ENCODE data around the gene CACNA1B. TPM values are rescaled to one million over a fixed set of nuclear protein-coding genes. Genes with fewer than 3 reads are reported as not detected.

CACNA1B gene
- total and polyA plus RNA-seq, 9 of the 15 experiments (the other 6 are each of a cell fraction or from before 2014, with no cell fraction given), result 0.01 to 0.04 TPM; not detected in 7

DNA sequence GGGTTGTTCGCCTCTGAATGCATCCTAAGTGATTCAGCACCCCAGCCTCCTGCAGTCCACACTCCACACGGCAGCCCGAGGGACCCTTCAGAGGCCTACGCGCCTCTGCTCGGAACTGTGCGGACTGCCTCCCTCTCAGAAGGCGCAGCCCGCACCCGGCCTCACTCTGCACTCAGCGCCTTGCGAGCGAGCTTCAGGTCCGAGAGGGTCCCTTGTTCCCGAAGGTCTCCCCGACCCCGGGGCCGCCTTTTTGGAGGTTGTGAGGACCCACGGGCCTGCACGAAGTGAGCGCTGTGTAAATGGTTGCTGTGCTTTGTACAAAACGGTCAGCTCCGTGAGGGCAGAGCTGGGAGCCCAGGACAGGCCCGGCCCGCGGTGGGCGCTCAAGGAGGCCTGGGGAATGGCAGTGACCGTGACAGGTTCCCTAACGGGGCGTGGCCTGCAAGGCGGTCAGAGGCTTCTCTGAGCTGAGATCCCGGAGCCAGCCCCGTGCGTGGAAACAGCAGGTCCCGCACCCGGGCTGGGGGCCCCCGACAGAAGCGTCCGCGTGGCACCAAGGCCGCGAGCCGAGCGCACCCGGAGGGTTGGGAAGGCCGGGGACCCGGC is 698 bp upstream of the CACNA1B start:
- POLR2A ChIA-PET, result no interaction called here
- Histone ChIP-seq H3K4me1 (replicated peaks in 1 of 2; ENCODE audit: control insufficient read depth in 2 of 2, insufficient read depth in 2 of 2, low read length in 2 of 2) (peaks cover 0 to 17% of the 10 kb centered on the region in 2 experiments; a peak in 3 of 5 replicates), H3K4me2 (ENCODE audit: insufficient read depth, low read length) (no peak overlapping the region), H3K9me1 (ENCODE audit: control insufficient read depth, insufficient read depth, low read length) (no peaks in the 10 kb centered on the region), H3K9me3 (replicated peaks; ENCODE audit: control insufficient read depth, insufficient read depth, low read depth, low read length) (no peaks in the 10 kb centered on the region), H3K27ac (ENCODE audit: extremely low read depth, low read depth, low read length) (no peak overlapping the region), H4K20me1 (replicated peaks; ENCODE audit: control insufficient read depth, insufficient read depth, low read length) (0 out of 2 replicates have a peak, but pooled peaks cover 7% of the 10 kb centered on the region), H3K9ac (ENCODE audit: insufficient read depth in 1 of 2, low read depth in 2 of 2, low read length in 2 of 2) (no peak overlapping the region), H3K36me3 (ENCODE audit: control insufficient read depth, insufficient read depth, low read length) (no peaks in the 10 kb centered on the region), H3K79me2 (ENCODE audit: control insufficient read depth, insufficient read depth, low read length) (no peaks in the 10 kb centered on the region), H3K4me3 (no peak overlapping the region), H2AFZ (ENCODE audit: low read depth, low read length) (no peak overlapping the region), H3K27me3 (ENCODE audit: control insufficient read depth in 2 of 2, insufficient read depth in 2 of 2, low read length in 2 of 2) (peaks cover 8 to 53% of the 10 kb centered on the region in 2 experiments; a peak in 4 of 5 replicates)
- DNase-seq (ENCODE audit: extremely low read depth in 1 of 4, low spot score in 3 of 4) (no peak), FAIRE-seq (no peak), ATAC-seq (no peak)
- intact Hi-C loops (cut with micrococcal nuclease), result no loop called here
- in situ Hi-C loops (cut with MboI), result no loop called here
- no TSS peak for BruUV-seq (replicated peaks)
- WGBS (ENCODE audit: insufficient coverage, low coverage, missing lambda C conversion rate), result 58% methylated on average over 37 of the region's 47 CpGs
- CTCF ChIA-PET (ENCODE audit: low intra/inter-chr PET ratio), result no interaction called here
- TF ChIP-seq ZNF695 (CRISPR knock-in tag; IDR thresholded peaks at IDR 0.05), result no peak
- TF ChIP-seq RBBP5 (IDR thresholded peaks at IDR 0.05; ENCODE audit: borderline replicate concordance, insufficient read depth, low read length, poor library complexity, severe bottlenecking), result no peak
- TF ChIP-seq TCF7 (IDR thresholded peaks at IDR 0.05; ENCODE audit: borderline replicate concordance), result no peak
- TF ChIP-seq, protein P1, sequence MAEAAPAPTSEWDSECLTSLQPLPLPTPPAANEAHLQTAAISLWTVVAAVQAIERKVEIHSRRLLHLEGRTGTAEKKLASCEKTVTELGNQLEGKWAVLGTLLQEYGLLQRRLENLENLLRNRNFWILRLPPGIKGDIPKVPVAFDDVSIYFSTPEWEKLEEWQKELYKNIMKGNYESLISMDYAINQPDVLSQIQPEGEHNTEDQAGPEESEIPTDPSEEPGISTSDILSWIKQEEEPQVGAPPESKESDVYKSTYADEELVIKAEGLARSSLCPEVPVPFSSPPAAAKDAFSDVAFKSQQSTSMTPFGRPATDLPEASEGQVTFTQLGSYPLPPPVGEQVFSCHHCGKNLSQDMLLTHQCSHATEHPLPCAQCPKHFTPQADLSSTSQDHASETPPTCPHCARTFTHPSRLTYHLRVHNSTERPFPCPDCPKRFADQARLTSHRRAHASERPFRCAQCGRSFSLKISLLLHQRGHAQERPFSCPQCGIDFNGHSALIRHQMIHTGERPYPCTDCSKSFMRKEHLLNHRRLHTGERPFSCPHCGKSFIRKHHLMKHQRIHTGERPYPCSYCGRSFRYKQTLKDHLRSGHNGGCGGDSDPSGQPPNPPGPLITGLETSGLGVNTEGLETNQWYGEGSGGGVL (CRISPR knock-in tag; IDR thresholded peaks at IDR 0.05), result no peak
- no peak for TF ChIP-seq FOXM1 (IDR thresholded peaks at IDR 0.05; ENCODE audit: low read depth)
- no peak for TF ChIP-seq FOXM1 (CRISPR knock-in tag; IDR thresholded peaks at IDR 0.05; ENCODE audit: low read depth)
- no peak for TF ChIP-seq HMG20B (CRISPR knock-in tag; IDR thresholded peaks at IDR 0.05)
- TF ChIP-seq PHB (CRISPR knock-in tag; IDR thresholded peaks at IDR 0.05), result no peak
- no peak for TF ChIP-seq MAFF (IDR thresholded peaks at IDR 0.05; ENCODE audit: low read length)
- no peak for TF ChIP-seq YBX1 (IDR thresholded peaks at IDR 0.05)
- no peak for TF ChIP-seq ZNF57 (CRISPR knock-in tag; IDR thresholded peaks at IDR 0.05)
- no peak for TF ChIP-seq SIN3B (IDR thresholded peaks at IDR 0.05; ENCODE audit: low read depth)
- no peak for TF ChIP-seq THRAP3 (IDR thresholded peaks at IDR 0.05; ENCODE audit: borderline replicate concordance)
- no peak for TF ChIP-seq HDAC1 (IDR thresholded peaks at IDR 0.05)
- TF ChIP-seq FOXJ2 (tag; IDR thresholded peaks at IDR 0.05), result no peak
- TF ChIP-seq, protein P2, sequence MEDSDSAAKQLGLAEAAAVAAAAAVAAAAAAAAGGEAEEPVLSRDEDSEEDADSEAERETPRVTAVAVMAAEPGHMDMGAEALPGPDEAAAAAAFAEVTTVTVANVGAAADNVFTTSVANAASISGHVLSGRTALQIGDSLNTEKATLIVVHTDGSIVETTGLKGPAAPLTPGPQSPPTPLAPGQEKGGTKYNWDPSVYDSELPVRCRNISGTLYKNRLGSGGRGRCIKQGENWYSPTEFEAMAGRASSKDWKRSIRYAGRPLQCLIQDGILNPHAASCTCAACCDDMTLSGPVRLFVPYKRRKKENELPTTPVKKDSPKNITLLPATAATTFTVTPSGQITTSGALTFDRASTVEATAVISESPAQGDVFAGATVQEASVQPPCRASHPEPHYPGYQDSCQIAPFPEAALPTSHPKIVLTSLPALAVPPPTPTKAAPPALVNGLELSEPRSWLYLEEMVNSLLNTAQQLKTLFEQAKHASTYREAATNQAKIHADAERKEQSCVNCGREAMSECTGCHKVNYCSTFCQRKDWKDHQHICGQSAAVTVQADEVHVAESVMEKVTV (CRISPR knock-in tag; IDR thresholded peaks at IDR 0.05), result no peak
